ENCODE data around the gene ZFP36L1.

DNA sequence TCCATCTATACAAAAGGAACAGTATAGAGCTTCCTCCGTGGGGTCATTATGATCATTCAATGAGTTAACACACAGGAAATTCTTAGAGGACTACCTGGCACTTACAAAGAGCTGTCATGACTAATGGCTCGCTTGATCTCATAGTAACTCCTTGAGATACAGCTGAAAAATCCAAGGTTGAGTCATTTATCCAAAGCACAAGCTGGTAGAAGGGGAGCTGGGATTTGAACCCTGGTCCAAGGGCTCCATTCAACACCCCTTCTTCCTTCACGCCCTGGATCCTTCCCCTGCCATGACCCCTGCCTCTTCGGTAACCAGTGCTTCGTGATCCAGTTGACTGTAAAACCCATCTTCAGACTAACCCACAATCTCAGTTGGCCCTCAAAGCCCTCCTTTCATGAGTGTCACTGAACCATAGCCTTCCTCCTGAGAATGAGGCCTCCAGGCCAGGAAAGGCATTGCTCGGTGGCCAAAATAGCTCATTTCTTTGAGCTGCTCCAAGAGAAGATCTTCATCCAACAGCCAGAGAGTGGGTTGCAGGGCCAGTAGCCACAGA is 7.8 kb downstream of the ZFP36L1 start:
- TF ChIP-seq TAF1 (IDR thresholded peaks at IDR 0.05; ENCODE audit: low read depth) (no peak), YY1 (IDR thresholded peaks at IDR 0.05; ENCODE audit: low read depth) (0 out of 2 replicates have a peak, but pooled peaks have one; percentile 17), CREB1 (IDR thresholded peaks at IDR 0.05; ENCODE audit: low read depth) (no peak)

Data from Ishikawa (cell line).